GM12874 (cell line): ENCODE results near the gene SYK.

Experiments
- TF ChIP-seq, protein P1 (sequence below): IDR thresholded peaks from 2 replicates; pipeline ENCODE4 v1.5.1; 2011; ENCODE audit warnings: low read depth, mild to moderate bottlenecking, control low read depth, low read length, moderate library complexity; ENCODE audit not compliant: insufficient read depth

SYK gene

GRCh38 chr9:90914868-90915483 lies 113.4 kb downstream of the SYK start:
- TF ChIP-seq, protein P1, sequence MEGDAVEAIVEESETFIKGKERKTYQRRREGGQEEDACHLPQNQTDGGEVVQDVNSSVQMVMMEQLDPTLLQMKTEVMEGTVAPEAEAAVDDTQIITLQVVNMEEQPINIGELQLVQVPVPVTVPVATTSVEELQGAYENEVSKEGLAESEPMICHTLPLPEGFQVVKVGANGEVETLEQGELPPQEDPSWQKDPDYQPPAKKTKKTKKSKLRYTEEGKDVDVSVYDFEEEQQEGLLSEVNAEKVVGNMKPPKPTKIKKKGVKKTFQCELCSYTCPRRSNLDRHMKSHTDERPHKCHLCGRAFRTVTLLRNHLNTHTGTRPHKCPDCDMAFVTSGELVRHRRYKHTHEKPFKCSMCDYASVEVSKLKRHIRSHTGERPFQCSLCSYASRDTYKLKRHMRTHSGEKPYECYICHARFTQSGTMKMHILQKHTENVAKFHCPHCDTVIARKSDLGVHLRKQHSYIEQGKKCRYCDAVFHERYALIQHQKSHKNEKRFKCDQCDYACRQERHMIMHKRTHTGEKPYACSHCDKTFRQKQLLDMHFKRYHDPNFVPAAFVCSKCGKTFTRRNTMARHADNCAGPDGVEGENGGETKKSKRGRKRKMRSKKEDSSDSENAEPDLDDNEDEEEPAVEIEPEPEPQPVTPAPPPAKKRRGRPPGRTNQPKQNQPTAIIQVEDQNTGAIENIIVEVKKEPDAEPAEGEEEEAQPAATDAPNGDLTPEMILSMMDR: peak; percentile 89

DNA sequence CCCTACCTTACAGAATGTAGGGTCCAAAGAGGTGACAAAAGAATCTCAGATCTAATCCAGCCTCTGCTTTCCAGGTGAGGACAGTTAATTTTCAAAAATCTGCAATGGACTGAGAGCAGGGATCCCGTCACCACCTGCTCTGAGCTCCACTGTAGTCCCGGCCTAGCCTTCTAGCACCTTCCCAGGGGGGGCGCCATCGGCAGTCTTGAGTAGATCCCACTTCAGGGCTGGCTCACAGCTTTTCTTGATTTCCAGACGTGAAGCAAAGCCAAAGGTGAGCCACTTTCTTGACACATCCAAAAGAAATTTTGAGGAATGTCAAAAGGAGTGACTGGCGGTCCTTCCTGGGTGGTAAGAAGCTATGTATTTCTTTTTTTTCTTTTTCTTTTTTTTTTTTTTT lies 114.1 kb downstream of the SYK start:
- TF ChIP-seq, protein P1: 0 out of 2 replicates have a peak, but pooled peaks have one; percentile 26

DNA sequence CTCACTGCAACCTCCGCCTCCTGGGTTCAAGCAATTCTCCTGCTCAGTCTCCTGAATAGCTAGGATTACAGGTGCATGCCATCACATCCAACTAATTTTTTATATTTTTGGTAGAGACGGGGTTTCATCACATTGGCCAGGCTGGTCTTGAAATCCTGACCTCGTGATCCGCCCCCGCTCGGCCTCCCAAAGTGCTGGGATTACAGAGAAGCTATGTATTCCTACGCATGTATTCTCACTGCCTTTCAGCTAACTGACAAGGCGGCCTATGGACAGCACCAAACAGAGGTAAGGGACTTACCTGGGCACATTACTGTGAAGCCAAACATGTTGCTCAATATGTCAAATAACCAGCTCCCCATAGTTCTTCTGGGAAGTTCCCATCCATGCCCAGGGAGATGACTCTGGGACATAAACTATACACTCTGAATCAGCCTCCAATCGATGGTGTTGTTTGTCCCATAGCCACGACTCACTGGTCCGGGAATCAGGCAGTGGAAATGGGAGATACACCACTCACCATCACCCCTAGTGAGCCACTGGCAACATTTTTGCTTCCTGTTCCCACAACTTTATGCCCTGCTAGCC lies 114.6 kb downstream of the SYK start:
- TF ChIP-seq, protein P1: no peak

GRCh38 chr9:90919883-90920282 lies 118.3 kb downstream of the SYK start:
- TF ChIP-seq, protein P1: no peak

- TF ChIP-seq, protein P1: no peak
Observed at GRCh38 chr9:90921104-90921503, 119.5 kb downstream of the SYK start.

DNA sequence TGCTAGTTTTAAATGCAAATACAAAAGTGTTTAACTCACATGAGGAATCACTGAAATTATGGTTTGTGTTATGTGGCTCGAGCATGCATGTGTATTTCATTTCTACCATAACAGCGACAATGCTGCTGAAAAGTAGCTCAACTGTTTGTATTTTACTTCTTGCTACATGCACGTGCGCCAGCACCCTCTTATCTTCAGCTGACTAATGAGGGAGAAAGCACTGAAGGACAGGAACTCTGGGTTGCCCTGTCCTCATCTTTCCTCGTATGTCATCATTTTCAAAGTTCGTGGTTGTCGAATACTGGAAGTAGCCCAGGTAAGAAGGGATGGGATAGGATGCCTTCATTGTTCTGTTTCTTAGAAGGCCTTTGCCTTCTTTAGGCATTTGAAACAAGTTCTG lies 120.3 kb downstream of the SYK start:
- TF ChIP-seq, protein P1: no peak

GRCh38 chr9:90925581-90926257 lies 124.1 kb downstream of the SYK start:
- TF ChIP-seq, protein P1: no peak
